ENCODE data around the gene AGBL4.

- TF ChIP-seq TCF4 (CRISPR knock-in tag; IDR thresholded peaks at IDR 0.05; ENCODE audit: borderline replicate concordance) (no peak), GLIS3 (CRISPR knock-in tag; IDR thresholded peaks at IDR 0.05) (no peak), RARB (CRISPR knock-in tag; IDR thresholded peaks at IDR 0.05) (no peak), OSR1 (CRISPR knock-in tag; IDR thresholded peaks at IDR 0.05) (no peak), CREB5 (CRISPR knock-in tag; IDR thresholded peaks at IDR 0.05; ENCODE audit: low read depth) (no peak), ZFP3 (CRISPR knock-in tag; IDR thresholded peaks at IDR 0.05) (no peak), ZC3H10 (CRISPR knock-in tag; IDR thresholded peaks at IDR 0.05) (no peak), PPARA (CRISPR knock-in tag; IDR thresholded peaks at IDR 0.05; ENCODE audit: borderline replicate concordance) (no peak), ISL1 (CRISPR knock-in tag; IDR thresholded peaks at IDR 0.05) (no peak), SNAI2 (CRISPR knock-in tag; IDR thresholded peaks at IDR 0.05) (no peak), PATZ1 (CRISPR knock-in tag; IDR thresholded peaks at IDR 0.05; ENCODE audit: borderline replicate concordance) (no peak), ARNTL (CRISPR knock-in tag; IDR thresholded peaks at IDR 0.05; ENCODE audit: borderline replicate concordance, low read depth) (no peak), ZNF70 (CRISPR knock-in tag; IDR thresholded peaks at IDR 0.05) (no peak), ESRRG (CRISPR knock-in tag; IDR thresholded peaks at IDR 0.05) (no peak)
These were observed 1474.8 kb downstream of the AGBL4 start for GRCh38 chr1:48548985-48549384.
